Ascending aorta (tissue), 2 donors: ENCODE results near the gene CACTIN. TPM values are rescaled to one million over a fixed set of nuclear protein-coding genes. Genes with fewer than 3 reads are reported as not detected.

Source experiments
- DNase-seq, 2 donors: peaks; one replicate each; pipeline ENCODE4 v3.0.0-alpha.2; 2019; ENCODE audit warnings: low spot score in 2 of 2
- H3K27ac ChIP-seq, 2 donors: fragments of 200-600 bp; sonication (generic); one replicate each; pipeline ENCODE4 v1.5.1; 2016 to 2017; ENCODE audit warnings: mild to moderate bottlenecking in 1 of 2
- H3K27me3 ChIP-seq: fragments of 200-600 bp; sonication (generic); one replicate; pipeline ENCODE4 v1.5.1; 2017
- H3K36me3 ChIP-seq, 2 donors: fragments of 200-600 bp; sonication (generic); one replicate each; pipeline ENCODE4 v1.5.1; 2016
- H3K4me1 ChIP-seq, 2 donors: fragments of 200-600 bp; sonication (generic); one replicate each; pipeline ENCODE4 v1.5.1; 2016 to 2017; ENCODE audit warnings: mild to moderate bottlenecking in 1 of 2
- H3K4me3 ChIP-seq, 2 donors: fragments of 200-600 bp; sonication (generic); one replicate each; pipeline ENCODE4 v1.5.1; 2016 to 2017; ENCODE audit warnings: mild to moderate bottlenecking in 1 of 2
- H3K9me3 ChIP-seq, 2 donors: fragments of 200-600 bp; sonication (generic); one replicate each; pipeline ENCODE4 v1.5.1; 2016
- intact Hi-C: fragments of 100-400 bp; cut with DNase I; formaldehyde crosslinking; loops from one replicate; pipeline ENCODE4 v1.15.1; 2023
- total RNA-seq: library from RNA; depleted of rRNA; stranded (reverse); fragments of >200 nt; gene quantifications from one replicate; pipeline ENCODE4 v1.1.0, GENCODE V29; 2016
- TF ChIP-seq, protein P1 (sequence below), 3 experiments: fragments of 200-600 bp in 2 of 3; fragments of 450-650 bp in 1 of 3; sonication (generic) in 2 of 3; IDR thresholded peaks; one replicate each; pipeline ENCODE4 v1.5.1; 2016 to 2019; ENCODE audit warnings: antibody characterized with exemption in 3 of 3, mild to moderate bottlenecking in 1 of 3, moderate library complexity in 1 of 3

Gene CACTIN
- total RNA-seq, 1 donor from 2014 or later, result 57.6 TPM

DNA sequence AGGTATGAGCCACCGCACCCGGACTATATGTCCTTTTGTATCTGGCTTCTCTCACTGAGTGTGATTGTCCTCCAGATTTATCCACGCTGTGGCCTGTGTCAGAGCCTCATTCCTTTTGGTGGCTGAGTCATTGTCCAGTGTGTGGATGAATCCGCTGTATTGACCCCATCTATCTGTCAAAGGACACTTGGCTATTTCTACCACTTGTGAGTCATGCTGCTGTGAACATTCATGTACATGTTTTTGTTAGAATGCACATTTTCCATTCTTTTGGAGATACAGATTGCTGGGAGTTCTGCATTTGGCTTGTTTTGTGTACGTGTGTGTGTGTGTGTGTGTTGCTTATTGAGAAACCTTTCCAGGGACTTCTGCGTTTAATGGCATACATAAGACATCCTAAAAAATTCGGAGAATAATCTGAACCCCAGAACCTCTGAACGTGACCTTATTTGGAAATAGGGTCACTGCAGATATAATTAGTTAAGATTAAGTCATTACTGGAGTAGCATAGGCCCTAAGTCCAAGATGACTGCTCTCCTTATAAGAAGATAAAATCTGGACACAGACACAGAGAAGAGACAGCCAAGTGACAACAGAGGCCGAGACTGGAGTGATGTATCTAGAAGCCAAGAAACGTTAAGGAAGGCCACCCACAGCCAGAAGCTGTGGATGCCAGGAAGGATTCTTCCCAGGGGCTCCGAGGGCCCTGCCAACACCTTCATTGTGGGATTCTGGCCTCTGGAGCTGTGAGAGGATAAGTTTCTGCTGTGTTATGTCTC, 46.2 kb downstream of the CACTIN start:
- H3K4me1 ChIP-seq, result peaks cover 3 to 17% of the 10 kb centered on the region in 2 donors
- TF ChIP-seq, protein P1, sequence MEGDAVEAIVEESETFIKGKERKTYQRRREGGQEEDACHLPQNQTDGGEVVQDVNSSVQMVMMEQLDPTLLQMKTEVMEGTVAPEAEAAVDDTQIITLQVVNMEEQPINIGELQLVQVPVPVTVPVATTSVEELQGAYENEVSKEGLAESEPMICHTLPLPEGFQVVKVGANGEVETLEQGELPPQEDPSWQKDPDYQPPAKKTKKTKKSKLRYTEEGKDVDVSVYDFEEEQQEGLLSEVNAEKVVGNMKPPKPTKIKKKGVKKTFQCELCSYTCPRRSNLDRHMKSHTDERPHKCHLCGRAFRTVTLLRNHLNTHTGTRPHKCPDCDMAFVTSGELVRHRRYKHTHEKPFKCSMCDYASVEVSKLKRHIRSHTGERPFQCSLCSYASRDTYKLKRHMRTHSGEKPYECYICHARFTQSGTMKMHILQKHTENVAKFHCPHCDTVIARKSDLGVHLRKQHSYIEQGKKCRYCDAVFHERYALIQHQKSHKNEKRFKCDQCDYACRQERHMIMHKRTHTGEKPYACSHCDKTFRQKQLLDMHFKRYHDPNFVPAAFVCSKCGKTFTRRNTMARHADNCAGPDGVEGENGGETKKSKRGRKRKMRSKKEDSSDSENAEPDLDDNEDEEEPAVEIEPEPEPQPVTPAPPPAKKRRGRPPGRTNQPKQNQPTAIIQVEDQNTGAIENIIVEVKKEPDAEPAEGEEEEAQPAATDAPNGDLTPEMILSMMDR (IDR thresholded peaks at IDR 0.05), result no peak
- no peaks in the 10 kb centered on the region for H3K9me3 ChIP-seq
- H3K4me3 ChIP-seq, result no peak overlapping the region
- peak overlapping the region; percentile 60 to 64 for H3K27ac ChIP-seq
- no peak for DNase-seq
- intact Hi-C loops, result no loop called here
- H3K27me3 ChIP-seq, result no peaks in the 10 kb centered on the region
- peaks cover 0 to 2% of the 10 kb centered on the region in 2 donors for H3K36me3 ChIP-seq

DNA sequence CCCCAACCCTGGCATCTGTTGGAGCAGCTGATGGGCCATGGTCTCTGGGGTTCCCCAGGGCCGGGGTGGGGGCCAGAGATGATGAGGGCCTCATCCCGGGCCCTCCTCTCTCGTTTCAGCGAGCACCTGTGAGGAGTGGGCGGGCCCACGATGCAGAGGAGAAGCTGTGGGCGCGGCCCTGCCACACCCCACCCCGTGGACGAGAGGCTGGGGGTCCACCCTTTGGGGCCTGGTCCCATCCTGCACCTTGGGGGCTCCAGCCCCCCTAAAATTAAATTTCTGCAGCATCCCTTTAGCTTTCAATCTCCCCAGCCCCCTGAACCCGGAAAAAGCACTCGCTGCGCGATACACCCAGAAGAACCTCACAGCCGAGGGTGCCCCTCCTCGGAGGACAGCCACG, 48.2 kb downstream of the CACTIN start:
- H3K36me3 ChIP-seq, result peaks cover 0 to 6% of the 10 kb centered on the region in 2 donors
- TF ChIP-seq, protein P1 (IDR thresholded peaks at IDR 0.05), result no peak
- H3K4me3 ChIP-seq, result no peak overlapping the region
- H3K27ac ChIP-seq, result no peak overlapping the region
- intact Hi-C loops, result no loop called here
- no peaks in the 10 kb centered on the region for H3K27me3 ChIP-seq
- H3K4me1 ChIP-seq, result peaks cover 0 to 17% of the 10 kb centered on the region in 2 donors
- no peaks in the 10 kb centered on the region for H3K9me3 ChIP-seq
- no peak for DNase-seq

DNA sequence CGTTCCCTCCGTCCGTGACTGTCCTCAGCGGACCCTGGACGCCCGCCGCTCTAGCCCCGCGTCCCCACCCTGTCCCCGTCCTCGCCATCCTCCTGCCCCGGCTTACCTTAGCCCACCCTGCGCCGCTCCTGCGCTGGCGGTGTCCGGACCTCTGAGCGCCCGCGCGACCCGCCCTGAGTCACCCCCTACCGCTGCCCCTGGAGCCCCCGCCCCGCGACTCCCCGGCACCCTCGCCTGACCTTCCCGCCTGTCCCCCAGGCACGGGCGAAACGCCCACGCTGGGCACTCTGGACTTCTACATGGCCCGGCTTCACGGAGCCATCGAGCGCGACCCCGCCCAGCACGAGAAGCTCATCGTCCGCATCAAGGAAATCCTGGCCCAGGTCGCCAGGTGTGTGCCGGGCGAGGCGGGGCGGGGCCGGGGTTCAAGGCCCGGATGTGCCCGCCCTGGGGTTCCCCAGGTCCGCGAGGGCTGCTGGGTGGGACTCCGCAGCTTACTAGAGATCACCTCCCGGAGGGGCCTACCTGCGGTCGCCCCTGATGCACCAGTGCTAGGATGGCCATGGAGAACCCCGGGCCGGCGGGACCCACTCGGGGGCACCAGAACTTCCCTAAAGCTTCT, 48.8 kb downstream of the CACTIN start:
- Histone ChIP-seq H3K9me3 (no peaks in the 10 kb centered on the region), H3K36me3 (peaks cover 0 to 6% of the 10 kb centered on the region in 2 donors), H3K4me1 (peaks cover 0 to 17% of the 10 kb centered on the region in 2 donors), H3K4me3 (no peak overlapping the region), H3K27ac (peak overlapping the region in 1 of 2 donors; percentile 47), H3K27me3 (no peaks in the 10 kb centered on the region)
- intact Hi-C loops, result no loop called here
- no peak for DNase-seq
- TF ChIP-seq, protein P1 (IDR thresholded peaks at IDR 0.05), result no peak

DNA sequence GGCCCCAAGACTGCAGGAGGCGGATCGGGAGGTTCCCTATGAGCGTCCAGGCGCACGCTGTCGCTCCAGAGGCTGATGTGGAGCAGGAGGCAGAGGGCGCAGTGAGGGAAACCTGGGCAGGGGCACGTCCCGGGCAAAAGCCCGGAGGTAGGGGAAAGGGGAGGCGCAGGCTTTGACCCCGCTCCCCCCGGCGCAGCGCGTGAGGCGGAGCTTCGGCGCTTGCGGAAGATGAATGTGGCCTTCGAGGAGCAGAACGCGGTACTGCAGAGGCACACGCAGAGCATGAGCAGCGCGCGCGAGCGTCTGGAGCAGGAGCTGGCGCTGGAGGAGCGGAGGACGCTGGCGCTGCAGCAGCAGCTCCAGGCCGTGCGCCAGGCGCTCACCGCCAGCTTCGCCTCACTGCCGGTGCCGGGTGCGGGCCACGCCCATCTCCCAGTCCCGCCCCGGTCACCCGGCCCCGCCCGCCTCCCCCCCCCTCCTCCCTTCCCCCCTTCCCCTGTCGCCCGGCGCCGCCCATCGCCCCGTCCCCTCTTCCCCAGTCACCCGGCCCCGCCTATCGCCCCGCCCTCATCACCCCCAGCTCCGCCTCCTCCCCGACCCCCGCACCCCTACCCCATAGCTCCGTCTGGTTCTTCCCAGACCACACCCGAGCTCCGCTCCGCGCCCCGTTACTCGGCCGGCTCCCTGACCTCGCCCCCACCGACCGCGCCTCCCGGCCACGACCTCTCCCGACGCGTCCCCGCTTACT, 49.7 kb downstream of the CACTIN start:
- H3K27ac ChIP-seq, result peak overlapping the region; percentile 47 to 56
- intact Hi-C loops, result no loop called here
- H3K27me3 ChIP-seq, result no peaks in the 10 kb centered on the region
- H3K9me3 ChIP-seq, result no peaks in the 10 kb centered on the region
- no peak for DNase-seq
- peak overlapping the region; percentile 27 to 36 for H3K4me3 ChIP-seq
- TF ChIP-seq, protein P1 (IDR thresholded peaks at IDR 0.05), result no peak
- peaks cover 4 to 22% of the 10 kb centered on the region in 2 donors for H3K4me1 ChIP-seq
- H3K36me3 ChIP-seq, result peaks cover 0 to 6% of the 10 kb centered on the region in 2 donors

DNA sequence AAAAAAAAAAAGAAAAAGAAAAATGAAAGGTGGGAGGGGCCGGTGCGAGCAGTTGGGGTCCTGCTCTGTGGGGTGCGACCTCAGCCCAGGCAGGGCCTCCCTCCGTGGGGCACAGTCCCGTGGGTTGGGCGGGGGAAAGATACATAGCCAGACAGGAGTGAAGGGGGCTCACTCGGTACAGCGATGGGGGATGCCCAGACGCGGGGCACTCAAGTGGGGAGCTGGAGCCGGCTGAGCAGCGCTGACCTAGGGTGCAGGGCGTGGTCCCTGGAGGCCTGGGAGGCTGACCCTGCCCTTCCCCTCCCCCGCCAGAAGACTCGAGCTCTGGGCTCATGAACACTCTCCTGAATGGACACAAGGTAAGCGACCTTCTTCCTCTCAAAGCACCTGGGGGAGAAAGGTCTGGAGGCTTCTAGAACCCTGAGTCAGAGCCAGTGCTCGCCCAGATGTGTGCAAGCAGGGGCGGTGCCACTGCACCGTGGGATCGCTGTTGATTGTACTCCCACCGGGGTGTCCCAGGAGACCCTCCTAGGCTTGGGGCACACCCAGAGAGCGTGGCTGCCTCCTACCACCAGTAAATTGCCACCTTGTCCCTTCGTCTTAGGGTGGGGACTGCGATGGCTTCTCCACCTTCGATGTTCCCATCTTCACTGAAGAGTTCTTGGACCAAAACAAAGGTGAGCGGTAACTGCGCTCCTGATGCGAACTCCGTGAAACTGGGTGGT, 50.5 kb downstream of the CACTIN start:
- Histone ChIP-seq H3K36me3 (peaks cover 0 to 6% of the 10 kb centered on the region in 2 donors), H3K27ac (peak overlapping the region in 1 of 2 donors; percentile 56), H3K4me1 (peaks cover 8 to 23% of the 10 kb centered on the region in 2 donors), H3K9me3 (no peaks in the 10 kb centered on the region), H3K4me3 (peak overlapping the region; percentile 27 to 36), H3K27me3 (no peaks in the 10 kb centered on the region)
- intact Hi-C loops, result no loop called here
- TF ChIP-seq, protein P1 (IDR thresholded peaks at IDR 0.05), result no peak
- no peak for DNase-seq
